Esophagus (tissue), 2 donors: ENCODE measurements around the gene AP1AR. TPM values are rescaled to one million over a fixed set of nuclear protein-coding genes. Genes with fewer than 3 reads are reported as not detected.
"Not testable (repeated sequence)": the region's sequence is repeated elsewhere in the genome, so short reads cannot be mapped to it uniquely, and the experiment has no call there.

Experiments
- H3K27ac ChIP-seq, 2 donors: one replicate each; pipeline ENCODE4 v1.5.1; 2013; ENCODE audit warnings: low read depth in 2 of 2, mild to moderate bottlenecking in 2 of 2, inconsistent platforms in 1 of 2, low read length in 1 of 2, moderate library complexity in 1 of 2
- H3K27me3 ChIP-seq, 2 donors: one replicate each; pipeline ENCODE4 v1.6.1; 2013; ENCODE audit warnings: low read length in 2 of 2, control low read depth in 1 of 2, mild to moderate bottlenecking in 1 of 2; ENCODE audit not compliant: insufficient read depth in 2 of 2, control insufficient read depth in 1 of 2
- H3K36me3 ChIP-seq, 2 donors: one replicate each; pipeline ENCODE4 v1.6.1; 2013; ENCODE audit warnings: low read length in 1 of 2; ENCODE audit not compliant: control insufficient read depth in 2 of 2, insufficient read depth in 2 of 2
- H3K4me1 ChIP-seq, 2 donors: one replicate each; pipeline ENCODE4 v1.6.1; 2013; ENCODE audit warnings: low read length in 1 of 2; ENCODE audit not compliant: control insufficient read depth in 2 of 2, insufficient read depth in 2 of 2
- H3K4me3 ChIP-seq, 2 donors: one replicate each; pipeline ENCODE4 v1.5.1; 2013; ENCODE audit warnings: low read length in 2 of 2, mild to moderate bottlenecking in 2 of 2, low read depth in 1 of 2, moderate library complexity in 1 of 2
- H3K9me3 ChIP-seq, 2 donors: one replicate each; pipeline ENCODE4 v1.6.1; 2013; ENCODE audit warnings: mild to moderate bottlenecking in 2 of 2, low read depth in 1 of 2, low read length in 1 of 2, moderate library complexity in 1 of 2; ENCODE audit not compliant: control insufficient read depth in 2 of 2, insufficient read depth in 1 of 2
- WGBS, 2 donors: extraction: QIAGEN DNeasy Blood & Tissue Kit; methylation state at CpG; one replicate each; pipeline ENCODE4 v1.1.7; 2013; 5-methylcytosine and 5-hydroxymethylcytosine counted together
- polyA plus RNA-seq, 2 donors: library from polyadenylated mRNA; stranded (reverse); fragments of 200-250 nt; gene quantifications; one replicate each; pipeline ENCODE4 v1.2.3, GENCODE V29; 2013
- donor health status: healthy with polysubstance abuse.
- donor health status: Bipolar disorder and iron deficiency.

Gene AP1AR
- polyA plus RNA-seq, 2 donors = 8.3 to 10.3 TPM

DNA sequence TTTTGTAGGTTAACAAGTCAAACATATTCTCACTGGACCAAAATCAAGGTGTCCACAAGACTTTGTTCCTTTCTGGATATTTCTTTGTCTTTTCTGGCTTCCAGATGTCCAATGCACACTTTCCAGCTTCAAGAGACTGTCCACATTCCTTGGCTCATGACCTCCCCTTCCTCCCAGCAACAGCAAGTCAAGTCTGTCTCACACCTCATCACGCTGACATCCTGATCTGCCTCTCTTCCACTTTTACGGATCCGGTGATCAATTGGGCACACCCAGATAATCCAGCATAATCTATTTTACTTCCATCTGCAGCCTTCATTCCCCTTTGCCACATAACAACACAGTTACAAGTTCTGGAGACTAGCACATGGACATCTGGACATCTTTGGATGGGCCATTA is 44.5 kb downstream of the AP1AR start:
- 80 to 86% methylated on average over 3 of the region's 3 CpGs for WGBS, 2 donors
- no peaks in the 10 kb centered on the region for H3K9me3 ChIP-seq
- H3K27ac ChIP-seq = no peak overlapping the region
- no peaks in the 10 kb centered on the region for H3K36me3 ChIP-seq
- H3K4me3 ChIP-seq = no peak overlapping the region
- no peaks in the 10 kb centered on the region for H3K4me1 ChIP-seq
- H3K27me3 ChIP-seq = no peaks in the 10 kb centered on the region

DNA sequence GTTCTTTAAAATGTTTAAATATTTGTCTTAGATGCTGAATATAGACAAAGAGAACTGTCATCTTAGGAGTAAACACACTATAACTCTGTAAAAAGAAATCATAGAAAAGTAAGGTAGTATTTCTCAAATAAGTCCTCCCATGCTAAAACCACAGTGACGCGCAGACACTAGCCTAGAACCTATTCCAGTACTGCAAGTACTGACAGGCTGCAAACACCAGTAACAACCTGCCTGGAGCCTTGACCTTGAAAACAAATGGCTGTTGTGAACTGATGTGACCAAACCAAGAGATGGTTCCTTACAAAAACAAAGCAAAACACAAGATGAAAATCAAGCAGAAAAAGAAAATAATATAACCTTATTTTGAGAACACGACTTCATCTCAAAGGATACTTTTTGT is 45.6 kb downstream of the AP1AR start:
- Histone ChIP-seq H3K9me3 (no peaks in the 10 kb centered on the region), H3K27ac (no peak overlapping the region), H3K4me3 (no peak overlapping the region), H3K27me3 (no peaks in the 10 kb centered on the region), H3K36me3 (no peaks in the 10 kb centered on the region), H3K4me1 (no peaks in the 10 kb centered on the region)
- 56 to 69% methylated on average over 3 of the region's 3 CpGs for WGBS, 2 donors

DNA sequence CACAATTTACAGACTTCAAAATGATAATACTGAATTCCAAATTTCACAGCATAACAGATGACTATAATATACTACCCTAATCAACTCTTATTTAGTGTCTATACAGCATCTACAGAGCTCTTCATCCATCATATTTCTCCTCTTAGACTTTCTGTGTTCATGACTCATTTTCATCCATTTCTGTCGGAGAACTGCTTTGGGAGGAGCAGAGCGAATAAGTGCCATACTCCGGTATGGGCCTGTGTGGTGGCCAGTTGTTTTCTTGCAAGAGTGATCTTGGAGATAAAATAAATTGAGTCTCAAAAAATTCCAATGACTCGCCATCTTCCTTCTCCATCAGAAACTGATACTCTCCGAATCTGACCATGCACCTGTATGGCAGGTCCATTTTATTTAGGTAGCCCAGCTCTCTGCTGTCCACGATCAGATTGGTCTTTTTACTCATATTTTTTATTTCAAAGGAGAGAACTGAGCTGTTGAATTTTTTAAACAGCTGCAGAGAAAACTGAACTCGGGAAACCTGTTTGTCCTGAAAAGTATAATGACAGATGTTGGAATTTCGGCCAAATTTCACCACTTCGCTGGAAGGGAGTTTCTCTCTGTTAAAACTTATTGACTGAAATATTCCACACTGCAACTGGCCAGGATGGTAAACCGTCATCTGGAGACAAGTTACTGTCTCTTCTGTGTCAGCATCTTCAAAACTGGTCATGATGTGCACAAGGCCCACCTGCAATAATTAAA is 46.3 kb downstream of the AP1AR start:
- Histone ChIP-seq H3K4me1 (peaks cover 0 to 2% of the 10 kb centered on the region in 2 donors), H3K4me3 (no peak overlapping the region), H3K27ac (peak overlapping the region; percentile 20 to 65), H3K36me3 (no peaks in the 10 kb centered on the region), H3K27me3 (no peaks in the 10 kb centered on the region), H3K9me3 (no peaks in the 10 kb centered on the region)
- 56 to 59% methylated on average over 10 of the region's 10 CpGs for WGBS, 2 donors

DNA sequence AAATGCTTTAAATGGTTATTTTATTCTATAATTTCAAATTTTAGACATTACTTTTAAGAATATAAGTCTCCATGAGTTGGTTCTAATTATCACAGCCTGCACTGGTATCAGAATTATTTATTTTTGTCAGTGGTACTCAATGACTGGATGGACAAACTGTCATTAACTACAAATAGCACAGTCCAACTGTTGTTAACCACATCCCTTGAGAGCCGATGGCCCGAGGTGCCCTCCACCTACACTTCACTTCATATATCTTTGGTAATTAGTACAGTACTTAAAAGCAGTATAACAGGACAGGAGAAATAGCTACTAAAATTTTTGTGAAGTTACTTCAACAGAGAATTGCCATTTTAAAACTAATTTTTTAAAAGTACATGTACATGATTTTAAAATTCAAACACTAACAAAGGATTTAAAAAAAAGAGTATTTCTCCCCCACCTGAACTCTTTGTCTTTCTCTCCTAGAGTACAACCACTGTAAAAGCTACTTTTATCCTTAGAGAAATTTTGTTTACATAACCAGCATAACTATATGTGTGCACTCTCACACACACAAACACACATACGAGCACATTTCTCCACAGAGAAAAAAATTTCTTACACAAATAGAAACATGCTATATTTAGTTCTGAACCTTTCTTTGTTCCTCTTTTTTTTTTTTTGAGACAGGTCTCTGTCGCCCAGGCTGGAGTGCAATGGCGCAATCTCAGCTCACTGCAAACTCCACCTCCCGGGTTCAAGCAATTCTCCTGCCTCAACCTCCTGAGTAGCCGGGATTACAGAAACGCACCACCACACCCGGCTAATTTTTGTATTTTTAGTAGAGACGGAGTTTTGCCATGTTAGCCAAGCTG is 47.7 kb downstream of the AP1AR start:
- Histone ChIP-seq H3K27me3 (no peaks in the 10 kb centered on the region), H3K4me3 (no peak overlapping the region), H3K4me1 (peaks cover 0 to 2% of the 10 kb centered on the region in 2 donors), H3K36me3 (no peaks in the 10 kb centered on the region), H3K9me3 (no peaks in the 10 kb centered on the region), H3K27ac (peak overlapping the region; percentile 25 to 37)
- WGBS, 2 donors = 38 to 42% methylated on average over 10 of the region's 10 CpGs

DNA sequence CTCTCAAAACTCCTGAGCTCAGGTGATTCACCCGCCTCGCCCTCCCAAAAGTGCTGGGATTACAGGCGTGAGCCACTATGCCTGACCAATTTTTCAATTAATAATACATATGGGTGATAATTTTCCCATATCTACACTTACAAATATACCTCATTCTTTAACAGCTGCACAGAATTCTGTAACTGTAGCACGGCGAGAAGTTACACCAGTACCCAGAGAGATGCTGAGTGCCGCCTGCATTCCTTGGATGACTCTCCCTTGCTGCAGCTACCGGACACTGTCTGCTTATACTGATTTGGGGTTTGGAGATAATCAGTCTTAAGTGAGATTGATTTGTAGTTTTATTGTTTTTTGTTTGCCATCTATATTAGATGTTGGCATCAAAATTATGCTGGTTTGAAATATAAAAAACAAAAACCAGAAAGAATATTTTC is 48.3 kb downstream of the AP1AR start:
- 68% methylated on average over 7 of the region's 7 CpGs for WGBS, 2 donors
- no peaks in the 10 kb centered on the region for H3K9me3 ChIP-seq
- H3K36me3 ChIP-seq = no peaks in the 10 kb centered on the region
- no peak overlapping the region for H3K4me3 ChIP-seq
- peak overlapping the region; percentile 37 to 57 for H3K27ac ChIP-seq
- no peaks in the 10 kb centered on the region for H3K27me3 ChIP-seq
- H3K4me1 ChIP-seq = peaks cover 0 to 2% of the 10 kb centered on the region in 2 donors

DNA sequence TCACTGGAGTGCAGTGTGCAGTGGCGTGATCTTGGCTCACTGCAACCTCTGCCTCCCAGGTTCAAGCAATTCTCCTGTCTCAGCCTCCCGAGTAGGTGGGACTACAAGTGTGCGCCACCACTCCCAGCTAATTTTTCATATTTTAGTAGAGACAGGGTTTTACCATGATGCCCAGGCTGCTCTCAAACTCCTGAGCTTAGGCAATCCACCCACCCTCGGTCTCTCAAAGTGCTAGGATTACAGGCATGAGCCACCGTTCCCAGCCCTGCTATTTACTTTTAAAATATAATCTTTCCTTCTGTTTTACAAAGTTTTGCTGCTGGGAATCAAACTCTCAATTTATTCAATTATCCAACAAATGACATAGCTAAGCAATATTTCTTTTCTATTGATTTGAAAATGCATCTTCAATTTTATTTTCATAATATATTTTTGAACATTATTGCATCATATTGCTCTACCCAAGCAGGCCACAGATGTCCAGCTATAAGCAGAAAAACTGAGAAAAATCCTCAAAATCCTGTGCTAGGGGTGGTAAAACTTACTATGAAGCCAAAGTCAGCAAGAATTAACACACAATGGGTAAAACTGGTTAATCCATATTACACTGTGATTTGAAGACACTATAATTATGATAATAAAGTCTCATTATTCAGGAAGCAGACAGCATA is 48.9 kb downstream of the AP1AR start:
- no peak overlapping the region for H3K27ac ChIP-seq
- WGBS, 2 donors = 68 to 75% methylated on average over 5 of the region's 5 CpGs

DNA sequence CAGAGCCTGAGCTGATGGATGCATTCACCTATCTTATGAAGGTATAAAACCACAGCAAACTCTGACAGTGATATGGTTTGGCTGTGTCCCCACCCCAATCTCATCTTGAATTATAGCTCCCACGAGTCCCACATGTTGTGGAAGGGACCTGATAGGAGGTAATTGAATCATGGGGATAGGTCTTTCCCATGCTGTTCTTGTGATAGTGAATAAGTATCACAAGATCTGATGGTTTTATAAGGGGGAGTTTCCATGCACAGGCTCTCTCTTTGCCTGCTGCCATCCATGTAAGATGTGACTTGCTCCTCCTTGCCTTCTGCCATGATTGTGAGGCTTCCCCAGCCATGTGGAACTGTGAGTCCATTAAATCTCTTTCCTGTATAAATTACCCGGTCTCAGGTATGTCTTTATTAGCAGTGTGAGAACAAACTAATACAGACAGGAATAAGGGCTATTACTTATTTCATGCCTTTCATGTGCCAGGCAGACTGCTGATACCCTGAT is 50.4 kb downstream of the AP1AR start:
- not testable (repeated sequence) for H3K27ac ChIP-seq, H3K4me1 ChIP-seq, H3K9me3 ChIP-seq, H3K4me3 ChIP-seq, H3K36me3 ChIP-seq, H3K27me3 ChIP-seq
- WGBS, 2 donors = 89 to 91% methylated on average over 2 of the region's 2 CpGs

More for the DNA sequence above, 48.9 kb downstream of the AP1AR start:
- H3K4me3 ChIP-seq = no peak overlapping the region
- H3K4me1 ChIP-seq = peaks cover 0 to 2% of the 10 kb centered on the region in 2 donors
- no peaks in the 10 kb centered on the region for H3K9me3 ChIP-seq
- no peaks in the 10 kb centered on the region for H3K36me3 ChIP-seq
- no peaks in the 10 kb centered on the region for H3K27me3 ChIP-seq

DNA sequence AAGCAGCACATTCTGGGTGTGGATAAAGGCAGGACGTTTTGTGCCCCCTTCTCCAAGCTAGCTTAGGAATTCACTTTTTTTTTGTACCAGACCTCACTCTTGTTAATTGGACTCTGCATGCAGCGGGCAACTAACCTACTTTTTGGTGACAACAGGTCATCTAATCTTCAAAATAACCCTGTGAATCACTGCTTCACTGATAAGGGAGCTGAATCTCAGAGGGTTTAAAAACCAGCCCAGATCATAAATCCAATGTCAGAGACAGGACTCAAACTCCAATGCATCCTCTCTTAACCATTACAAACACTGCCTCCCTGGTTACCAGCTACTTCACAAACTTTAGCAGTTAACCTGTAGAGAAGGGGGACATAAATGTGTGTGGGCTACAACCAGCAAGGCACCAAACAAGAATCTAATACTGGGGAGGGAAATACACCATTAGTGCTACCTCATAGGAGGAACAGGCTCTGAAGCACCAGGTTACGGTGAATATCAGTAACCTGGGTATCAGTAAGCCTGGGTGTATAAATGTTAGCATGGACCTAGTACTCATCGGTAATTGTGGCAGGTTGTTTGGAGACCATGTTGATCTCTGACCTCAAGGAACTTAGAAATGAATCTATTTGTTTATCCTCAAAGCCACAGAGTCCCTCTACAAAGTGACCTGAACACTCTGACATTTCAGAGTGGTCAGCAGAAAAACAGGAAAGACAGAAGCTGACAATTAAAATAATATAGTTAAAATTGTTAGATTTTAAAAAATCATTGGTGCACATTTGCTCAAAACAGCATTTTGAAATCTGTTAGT is 51.5 kb downstream of the AP1AR start:
- H3K27ac ChIP-seq = no peak overlapping the region
- H3K36me3 ChIP-seq = no peaks in the 10 kb centered on the region
- peaks cover 0 to 2% of the 10 kb centered on the region in 2 donors for H3K4me1 ChIP-seq
- peak overlapping the region in 1 of 2 donors; percentile 27 for H3K4me3 ChIP-seq
- H3K9me3 ChIP-seq = no peaks in the 10 kb centered on the region
- no peaks in the 10 kb centered on the region for H3K27me3 ChIP-seq
- WGBS, 2 donors = 66 to 69% methylated on average over 4 of the region's 4 CpGs

DNA sequence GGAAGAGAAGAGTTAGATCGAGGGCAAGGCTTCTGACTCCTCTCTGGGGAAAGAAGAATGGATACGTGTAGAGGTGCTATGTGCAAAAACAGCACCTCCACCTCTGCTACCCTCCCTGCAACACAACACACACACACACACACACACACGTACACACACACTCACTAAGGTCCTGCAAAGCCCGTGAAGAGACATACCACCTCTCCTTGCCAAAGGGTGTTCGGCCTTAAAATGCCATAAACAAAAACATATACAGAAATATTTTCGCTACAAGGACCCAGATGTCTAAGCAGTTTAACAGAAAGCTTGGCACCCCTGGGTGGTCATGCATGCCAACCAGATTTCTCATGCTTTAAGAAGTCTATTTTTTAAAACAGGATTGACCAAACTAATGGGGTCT is 52.6 kb downstream of the AP1AR start:
- Histone ChIP-seq H3K27me3 (no peaks in the 10 kb centered on the region), H3K4me1 (peaks cover 0 to 2% of the 10 kb centered on the region in 2 donors), H3K9me3 (no peaks in the 10 kb centered on the region), H3K4me3 (peak overlapping the region; percentile 31 to 94), H3K36me3 (no peaks in the 10 kb centered on the region), H3K27ac (peak overlapping the region; percentile 24 to 89)
- WGBS, 2 donors = 7 to 10% methylated on average over 6 of the region's 6 CpGs
